ENCODE measurements around the gene GPR150. TPM values are rescaled to one million over a fixed set of nuclear protein-coding genes. Genes with fewer than 3 reads are reported as not detected.

The GPR150 gene
- total and polyA plus RNA-seq, 10 of the 15 experiments (the other 5 are each of a cell fraction or from before 2014, with no cell fraction given) = 0.08 to 1.1 (median 0.37) TPM; not detected in 1

GRCh38 chr5:95667678-95668077, 47.8 kb downstream of the GPR150 start:
- Histone ChIP-seq H3K9me3 (replicated peaks; ENCODE audit: control insufficient read depth, insufficient read depth, low read length) (no peaks in the 10 kb centered on the region), H3K36me3 (ENCODE audit: control insufficient read depth in 2 of 2, insufficient read depth in 2 of 2, low read length in 1 of 2) (no peaks in the 10 kb centered on the region), H3K4me1 (ENCODE audit: control insufficient read depth, insufficient read depth, low read length) (no peaks in the 10 kb centered on the region), H3K27ac (ENCODE audit: control insufficient read depth, insufficient read depth) (no peak overlapping the region), H3K4me3 (no peak overlapping the region), H3K4me2 (ENCODE audit: control insufficient read depth, insufficient read depth) (no peak overlapping the region), H4K20me1 (ENCODE audit: control insufficient read depth, insufficient read depth) (no peaks in the 10 kb centered on the region), H3K79me2 (ENCODE audit: control insufficient read depth, insufficient read depth, low read length) (no peaks in the 10 kb centered on the region), H3K9ac (ENCODE audit: control insufficient read depth, insufficient read depth, low read length) (no peak overlapping the region), H2AFZ (ENCODE audit: control insufficient read depth, low read depth, low read length) (no peak overlapping the region), H3K27me3 (replicated peaks in 1 of 2; ENCODE audit: control insufficient read depth in 2 of 2, insufficient read depth in 2 of 2, low read length in 1 of 2) (no peaks in the 10 kb centered on the region)
- intact Hi-C loops (cut with micrococcal nuclease; ENCODE audit: unreplicated experiment) = no loop called here
- no TSS peak for BruUV-seq (replicated peaks)
- DNase-seq (ENCODE audit: low read depth, low spot score) (no peak), ATAC-seq (no peak), FAIRE-seq (no peak)
- POLR2A ChIA-PET = no interaction called here
- SMC1A ChIA-PET (ENCODE audit: uncharacterized antibody, unreplicated experiment) = interaction anchor here (0.6 to 5.1 kb wide), 5 partner anchors 66 to 180 kb away, joined by 3 to 22 read pairs (median 3); no protein-coding TSS in a partner anchor
- CTCF ChIA-PET = interaction anchor here (0.6 to 8.5 kb wide), 7 partner anchors 9 to 346 kb away, joined by 3 to 177 read pairs (median 4); no protein-coding TSS in a partner anchor
- RAD21 ChIA-PET (ENCODE audit: unreplicated experiment) = interaction anchor here (1.0 to 2.5 kb wide), 3 partner anchors 101 to 182 kb away, joined by 3 to 16 read pairs (median 4); no protein-coding TSS in a partner anchor
- in situ Hi-C loops (cut with MboI) = no loop called here
- TF ChIP-seq NFIC (IDR thresholded peaks at IDR 0.05; ENCODE audit: low read depth, low read length) (no peak), ZBTB40 (IDR thresholded peaks at IDR 0.05; ENCODE audit: borderline replicate concordance) (no peak), ZNF24 (IDR thresholded peaks at IDR 0.05) (no peak), ZNF592 (IDR thresholded peaks at IDR 0.05) (no peak), PML (IDR thresholded peaks at IDR 0.05; ENCODE audit: low read length) (no peak), JUNB (IDR thresholded peaks at IDR 0.05) (no peak), SREBF1 (IDR thresholded peaks at IDR 0.05; ENCODE audit: low read length) (no peak), NKRF (conservative IDR thresholded peaks at IDR 0.05) (no peak), FOS (IDR thresholded peaks at IDR 0.05; ENCODE audit: borderline replicate concordance, extremely low read depth, insufficient read length) (no peak), REST (IDR thresholded peaks at IDR 0.05; ENCODE audit: low read depth, low read length) (no peak), KLF5 (IDR thresholded peaks at IDR 0.05; ENCODE audit: partially characterized antibody) (no peak)

All from GM12878 (cell line).